HUDEP-2 (cell line): ENCODE measurements around the gene HMOX2.

ENCODE experiments used
- DNase-seq, 76 experiments: peaks; one replicate each; lab custom pipeline; 2025; ENCODE audit not compliant: unreplicated experiment in 76 of 76; lab: John Stamatoyannopoulos, UW

HMOX2 gene

DNA sequence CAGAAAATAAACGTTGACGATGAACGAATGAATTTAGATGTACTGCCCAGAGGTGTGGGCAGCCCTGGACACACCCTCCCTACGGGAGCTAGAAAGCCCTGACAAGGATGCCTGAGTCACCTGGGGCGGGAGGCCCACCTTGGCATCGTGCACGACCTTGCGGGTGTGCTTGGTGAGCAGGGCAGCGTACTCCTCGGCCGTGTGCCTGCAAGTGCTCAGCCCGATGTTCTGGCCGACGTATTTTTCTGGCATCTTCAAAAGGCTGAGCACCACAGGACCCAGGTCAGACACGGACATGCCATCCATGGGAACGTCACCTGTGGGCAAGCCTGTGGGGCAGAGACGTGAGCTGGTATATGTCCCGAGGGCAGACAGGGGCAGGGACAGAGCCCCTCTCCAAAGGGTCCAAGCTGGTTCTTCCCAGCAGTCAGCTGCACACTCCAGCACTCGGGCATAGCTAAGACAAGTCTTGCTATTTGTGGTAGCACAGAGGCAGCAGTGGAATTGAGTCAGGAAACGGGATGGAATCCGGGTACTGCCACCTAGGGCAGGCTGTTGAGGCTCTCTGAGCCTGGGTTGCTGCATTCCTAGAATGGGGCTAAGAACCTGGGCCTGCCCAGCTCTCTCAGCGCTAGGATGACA is 12.6 kb upstream of the HMOX2 start:
- no peak for DNase-seq

DNA sequence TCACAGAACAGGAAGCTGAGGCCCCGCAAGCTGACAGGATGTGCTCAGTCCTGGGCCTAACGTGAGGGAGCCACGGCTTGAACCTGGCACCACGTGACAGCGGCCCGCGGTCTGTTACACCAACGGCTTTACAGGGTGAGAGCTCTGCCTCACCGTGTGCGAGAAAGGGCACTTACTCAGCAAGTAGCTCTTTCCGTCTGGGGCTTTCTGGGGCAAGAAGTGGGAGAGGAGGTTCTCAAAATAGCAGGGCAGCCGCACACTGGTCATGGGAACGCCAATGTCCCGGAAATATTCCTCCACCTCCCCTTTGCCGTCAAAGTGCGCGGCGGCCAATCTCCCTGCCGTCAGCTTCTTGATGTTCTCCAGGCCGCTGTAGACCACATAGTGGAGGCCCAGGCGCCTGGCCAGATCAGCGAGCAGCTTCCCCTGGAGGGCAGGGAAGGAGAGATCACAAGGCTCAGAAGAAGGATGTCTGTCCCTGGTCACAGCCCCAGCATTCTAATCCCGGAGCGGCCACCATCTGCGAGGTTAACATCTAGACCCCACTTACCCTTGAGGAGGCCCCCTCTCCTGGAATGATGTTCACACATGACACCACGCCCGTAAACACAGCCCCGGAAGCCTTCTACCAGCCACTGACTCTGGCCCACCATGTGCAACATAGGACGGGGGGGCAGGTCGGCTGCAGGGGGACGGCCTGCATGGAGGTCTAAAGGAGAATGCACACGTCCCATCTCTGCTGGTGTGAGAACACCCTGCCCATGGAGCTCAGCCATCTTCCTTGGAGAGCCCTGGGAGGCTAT is 10.0 kb upstream of the HMOX2 start:
- DNase-seq = no peak

DNA sequence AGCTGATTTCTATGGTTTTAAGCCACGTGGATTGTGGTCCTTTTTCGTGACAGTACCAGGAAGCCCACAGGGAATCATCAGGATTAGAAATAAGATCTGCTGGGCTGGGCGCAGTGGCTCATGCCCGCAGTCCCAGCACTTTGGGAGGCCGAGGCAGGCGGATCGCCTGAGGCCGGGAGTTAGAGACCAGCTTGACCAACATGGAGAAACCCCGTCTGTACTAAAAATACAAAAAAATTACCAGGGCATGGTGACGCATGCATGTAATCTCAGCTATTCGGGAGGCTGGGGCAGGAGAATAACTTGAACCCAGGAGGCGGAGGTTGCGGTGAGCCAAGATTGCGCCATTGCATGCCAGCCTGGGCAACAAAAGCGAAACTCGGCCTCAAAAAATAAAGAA is 8.3 kb upstream of the HMOX2 start:
- DNase-seq = no peak

DNA sequence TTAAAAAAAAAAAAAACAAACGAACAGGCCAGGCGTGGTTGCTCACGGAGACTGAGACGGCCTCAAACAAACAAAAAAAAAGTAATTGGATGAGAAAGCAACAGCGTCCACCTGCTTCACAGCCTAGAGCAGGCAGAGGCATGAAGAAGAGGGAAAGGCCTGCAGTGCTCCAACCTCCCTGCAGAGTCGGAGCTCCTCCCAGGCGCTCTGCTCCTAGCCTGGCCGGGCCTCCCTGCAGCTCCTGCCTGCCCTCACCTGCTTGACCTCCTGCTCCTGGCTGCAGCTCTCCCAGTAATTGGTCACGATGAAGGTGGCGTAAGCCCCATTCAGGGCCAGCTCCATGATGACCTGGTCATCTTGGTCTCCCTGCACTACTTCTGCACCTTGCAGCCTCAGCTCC is 7.2 kb upstream of the HMOX2 start:
- DNase-seq = no peak

DNA sequence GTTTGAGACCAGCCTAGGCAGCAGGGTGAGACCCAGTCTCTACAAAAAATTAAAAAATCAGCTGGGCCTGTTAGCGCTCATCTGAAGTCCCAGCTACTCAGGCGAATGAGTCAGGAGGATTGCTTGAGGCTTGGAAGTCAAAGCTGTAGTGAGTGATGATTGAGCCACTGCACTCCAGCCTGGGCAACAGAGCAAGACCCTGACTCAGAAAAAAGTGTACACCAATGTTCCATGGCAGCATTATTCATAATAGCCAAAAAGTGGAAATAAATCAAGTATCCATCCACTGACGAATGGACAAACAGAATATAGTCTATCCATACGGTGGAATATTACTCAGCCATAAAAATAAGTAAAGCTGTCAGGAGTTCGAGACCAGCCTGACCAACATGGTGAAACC is 4.3 kb upstream of the HMOX2 start:
- no peak for DNase-seq

DNA sequence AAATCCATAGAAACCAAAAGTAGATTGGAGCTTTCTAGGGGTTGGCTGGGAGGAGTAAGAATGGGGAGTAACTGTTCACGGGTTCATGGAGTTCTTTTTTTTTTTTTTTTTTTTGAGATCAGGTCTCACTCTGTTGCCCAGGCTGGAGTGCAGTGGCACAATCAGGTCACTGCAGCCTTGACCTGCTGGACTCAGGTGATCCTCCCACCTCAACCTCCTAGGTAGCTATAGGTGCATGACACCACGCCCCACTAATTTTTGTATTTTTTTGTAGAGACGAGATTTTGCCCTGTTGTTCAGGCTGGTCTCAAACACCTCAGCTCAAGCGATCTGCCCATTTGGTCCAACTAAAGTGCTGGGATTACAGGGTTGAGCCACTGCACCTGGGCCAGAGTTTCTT is 3.3 kb upstream of the HMOX2 start:
- no peak for DNase-seq

DNA sequence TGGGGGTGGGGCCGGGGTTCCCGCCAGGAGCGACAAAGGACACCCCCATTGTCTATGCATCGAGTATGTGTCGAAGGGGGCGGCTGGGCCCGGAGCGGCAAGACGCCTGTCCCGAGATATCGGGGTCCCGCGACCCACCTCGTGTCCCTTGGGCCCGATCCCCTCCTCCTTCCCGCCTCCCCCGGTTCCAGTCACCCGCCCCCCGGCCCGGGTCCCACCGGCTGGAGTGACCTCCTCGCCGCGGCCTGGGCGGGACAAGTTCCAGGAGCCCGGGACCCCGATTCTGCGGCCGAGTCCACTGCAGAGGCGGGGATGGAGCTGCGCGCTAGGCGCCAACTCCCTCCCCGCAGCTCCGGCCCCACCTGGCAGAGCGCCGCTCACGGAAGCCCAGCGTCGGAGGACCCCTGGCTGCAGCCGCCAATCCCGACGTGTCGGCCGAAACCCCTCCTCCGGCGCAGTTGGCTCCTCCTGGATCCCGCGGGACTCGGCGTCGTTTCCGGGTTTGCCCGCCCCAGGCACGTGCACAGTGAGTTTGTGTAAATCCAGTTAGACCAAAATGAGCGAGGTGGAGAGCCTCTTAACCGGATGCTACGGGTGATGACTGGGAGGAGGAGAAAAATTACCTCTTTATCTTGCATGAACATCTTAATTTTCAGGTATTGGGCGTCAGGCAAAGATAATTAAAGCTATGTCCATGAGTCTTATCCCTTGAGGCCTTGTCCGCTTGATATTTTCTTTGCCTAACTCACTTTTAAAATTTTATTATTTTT is 1.8 kb upstream of the HMOX2 start, which contains the start of gene NMRAL1:
NMRAL1 (minus strand) TSS at position 434 of the 770 bp plus-strand sequence. CDS start 493 bp downstream, outside the sequence.
- DNase-seq = peak; percentile 21 to 94 (median 88)

DNA sequence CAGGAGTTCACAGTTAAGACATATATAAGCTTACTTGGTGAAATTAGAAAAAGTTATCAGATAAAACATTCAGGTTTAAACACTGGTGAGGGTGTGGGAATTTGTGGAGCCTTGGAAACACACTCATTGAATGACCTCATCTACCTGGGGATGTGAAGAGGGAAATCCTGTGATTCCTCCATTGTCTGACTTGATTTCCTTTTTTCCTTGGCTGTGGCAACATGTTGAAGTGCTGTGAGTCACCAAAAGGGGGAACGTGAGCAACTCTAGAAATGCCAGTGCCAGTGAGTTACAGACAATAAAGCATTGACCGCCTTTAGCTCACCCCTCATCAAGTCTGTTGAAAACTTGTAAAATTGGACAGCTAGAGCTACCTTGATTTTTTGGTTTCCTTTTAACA is 1.8 kb downstream of the HMOX2 start:
- DNase-seq = peak in 4 of 76 experiments; percentile 3 to 17 (median 9)

DNA sequence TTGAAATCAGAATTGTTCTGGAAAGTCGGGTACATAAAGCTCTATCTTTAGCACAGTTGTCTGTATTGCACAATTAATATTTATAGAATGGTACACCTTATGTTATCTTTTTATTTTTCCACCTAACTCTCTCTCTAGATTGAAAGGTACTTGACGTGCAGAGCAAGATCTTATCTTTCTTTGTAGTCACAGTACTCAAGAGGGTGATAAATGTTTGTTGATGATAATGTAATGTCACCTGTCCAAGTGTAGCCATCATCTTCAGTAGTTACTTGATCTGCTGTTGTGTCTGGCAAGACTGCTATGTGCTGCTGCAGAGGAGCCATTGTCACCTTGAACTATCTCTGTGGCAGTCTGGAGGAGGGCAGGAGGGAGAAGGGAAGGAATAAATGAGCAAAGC is 5.3 kb downstream of the HMOX2 start:
- no peak for DNase-seq

DNA sequence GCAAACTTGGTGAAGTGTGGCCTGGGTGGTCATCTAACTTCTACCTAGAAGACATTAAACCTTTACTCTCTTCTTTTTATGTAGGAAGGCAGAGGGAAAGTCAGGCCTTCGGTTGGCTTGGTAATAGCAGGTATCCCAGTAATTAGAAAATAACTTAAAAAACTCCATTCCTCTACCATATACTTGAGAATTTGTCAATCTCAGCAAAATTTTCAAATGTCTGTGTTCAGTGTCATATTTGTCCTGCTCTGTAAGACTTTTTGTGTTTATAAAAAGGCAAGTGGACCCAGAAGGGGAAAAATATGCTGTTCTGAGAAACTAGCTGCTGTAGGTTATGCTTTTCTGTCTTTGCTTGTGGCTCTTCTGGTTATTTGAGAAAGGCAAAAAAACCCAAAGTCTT is 5.8 kb downstream of the HMOX2 start:
- no peak for DNase-seq

DNA sequence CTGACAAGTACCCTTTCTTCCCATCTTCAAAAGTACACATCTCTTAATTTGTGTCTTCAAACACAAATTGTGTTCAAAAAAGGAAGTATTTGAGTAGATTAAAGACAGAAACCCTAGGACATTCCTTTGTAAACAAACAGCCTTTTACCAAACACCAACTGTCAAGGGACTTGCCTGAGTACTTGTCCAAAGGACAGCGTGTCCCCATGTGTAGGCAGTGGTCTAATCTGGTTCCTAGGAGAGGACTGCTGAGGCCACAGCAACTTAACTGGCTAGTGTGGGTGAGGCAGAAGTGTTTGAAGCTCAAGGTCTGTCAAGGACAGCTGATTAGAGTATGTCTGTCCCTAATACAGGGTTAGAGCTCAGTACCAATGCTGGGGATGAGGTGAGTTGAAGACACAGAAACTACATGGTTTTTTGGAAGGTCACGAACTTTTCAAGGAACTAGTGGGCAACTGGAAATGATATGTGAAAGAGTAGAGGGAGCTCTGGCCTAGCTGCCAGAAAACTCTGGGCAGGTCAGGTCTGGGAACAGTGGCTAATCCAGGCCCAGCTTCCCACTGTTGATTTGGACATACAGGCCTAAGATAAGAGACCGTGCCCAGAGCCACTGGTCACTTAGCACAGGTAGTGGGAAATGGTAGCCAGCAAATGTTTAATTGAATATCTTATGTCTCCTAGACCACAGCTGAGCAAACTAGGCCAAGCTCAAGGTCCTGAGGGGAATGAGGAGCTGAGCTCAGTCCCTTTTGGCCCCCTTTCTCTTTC is 10.1 kb downstream of the HMOX2 start:
- DNase-seq = peak in 2 of 76 experiments; percentile 5 to 26

DNA sequence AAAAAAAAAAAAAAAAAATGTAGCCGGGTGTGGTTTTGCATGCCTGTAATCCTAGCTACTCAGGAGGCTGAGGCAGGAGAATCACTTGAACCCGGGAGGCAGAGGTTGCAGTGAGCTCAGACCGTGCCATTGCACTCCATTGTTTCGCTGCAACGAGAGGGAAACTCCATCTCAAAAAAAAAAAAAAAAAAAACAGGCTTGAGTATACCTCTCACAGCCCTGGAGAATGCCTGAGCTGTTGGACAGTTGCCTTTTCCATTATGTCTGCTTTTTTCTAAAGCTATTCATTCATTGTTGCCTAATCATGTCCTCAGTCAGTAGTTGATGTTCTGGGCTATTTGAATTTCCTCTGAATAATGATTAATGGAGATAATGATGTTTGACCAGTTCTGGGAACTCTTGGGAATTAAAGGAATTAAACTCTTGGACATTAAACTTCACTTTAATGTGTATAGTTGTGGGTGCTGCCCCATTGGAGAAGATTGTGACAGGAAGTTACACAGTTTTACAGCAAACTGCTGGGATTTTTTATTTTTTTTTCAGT is 11.8 kb downstream of the HMOX2 start:
- DNase-seq = no peak

DNA sequence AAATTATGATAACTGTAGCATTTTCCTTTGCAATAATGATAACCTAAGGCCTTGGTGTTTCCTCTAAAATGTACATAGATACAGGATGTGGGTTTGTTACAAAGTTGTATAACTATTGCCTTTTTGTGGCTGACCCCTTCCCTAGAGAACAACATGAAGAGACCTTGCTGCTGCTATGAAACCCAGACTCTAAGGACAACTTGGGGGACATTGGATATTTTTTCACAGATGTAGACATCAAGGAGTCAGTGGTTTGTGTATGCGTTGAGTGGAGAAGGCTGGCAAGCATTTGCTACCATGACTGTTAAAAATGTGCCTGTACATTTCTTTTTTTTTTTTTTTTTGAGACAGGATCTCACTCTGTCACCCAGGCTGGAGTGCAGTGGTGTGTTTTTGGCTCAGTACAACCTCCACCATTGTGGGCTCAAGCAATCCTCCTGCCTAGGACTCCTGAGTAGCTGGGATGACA is 12.3 kb downstream of the HMOX2 start:
- no peak for DNase-seq

DNA sequence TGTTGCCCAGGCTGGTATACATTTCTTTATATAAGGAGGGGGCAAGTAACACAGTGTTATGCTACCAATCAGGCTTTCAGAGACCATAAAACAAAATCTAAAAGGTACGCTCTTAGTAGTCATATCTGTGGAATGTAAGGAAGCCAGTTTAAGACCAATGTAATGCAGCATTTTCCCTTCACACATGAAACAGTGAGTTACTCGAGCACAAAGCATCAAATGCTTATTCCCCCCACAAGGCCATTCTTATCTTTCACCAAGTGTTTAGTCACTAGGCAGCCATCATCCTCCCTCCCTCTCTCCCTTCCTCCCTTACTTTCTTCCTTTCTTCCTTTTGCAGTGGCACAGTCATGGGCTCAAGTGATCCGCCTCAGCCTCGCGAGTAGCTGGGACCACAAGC is 12.8 kb downstream of the HMOX2 start:
- no peak for DNase-seq

DNA sequence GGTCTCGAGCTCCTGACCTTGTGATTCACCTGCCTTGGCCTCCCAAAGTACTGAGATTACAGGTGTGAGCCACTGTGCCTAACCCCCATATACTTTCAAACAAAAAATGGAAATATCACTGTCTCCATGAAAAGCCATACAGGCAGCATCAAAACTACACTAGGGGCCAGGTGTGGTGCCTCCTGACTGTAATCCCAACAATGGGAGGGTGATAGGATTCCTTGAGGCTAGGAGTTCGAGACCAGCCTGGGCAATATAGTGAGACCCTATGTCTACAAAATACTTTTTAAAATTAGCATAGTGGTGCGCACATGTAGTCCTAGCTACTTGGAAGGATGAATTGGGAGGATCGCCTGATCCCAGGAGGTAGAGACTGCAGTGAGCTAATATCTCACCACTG is 15.7 kb downstream of the HMOX2 start:
- DNase-seq = no peak

DNA sequence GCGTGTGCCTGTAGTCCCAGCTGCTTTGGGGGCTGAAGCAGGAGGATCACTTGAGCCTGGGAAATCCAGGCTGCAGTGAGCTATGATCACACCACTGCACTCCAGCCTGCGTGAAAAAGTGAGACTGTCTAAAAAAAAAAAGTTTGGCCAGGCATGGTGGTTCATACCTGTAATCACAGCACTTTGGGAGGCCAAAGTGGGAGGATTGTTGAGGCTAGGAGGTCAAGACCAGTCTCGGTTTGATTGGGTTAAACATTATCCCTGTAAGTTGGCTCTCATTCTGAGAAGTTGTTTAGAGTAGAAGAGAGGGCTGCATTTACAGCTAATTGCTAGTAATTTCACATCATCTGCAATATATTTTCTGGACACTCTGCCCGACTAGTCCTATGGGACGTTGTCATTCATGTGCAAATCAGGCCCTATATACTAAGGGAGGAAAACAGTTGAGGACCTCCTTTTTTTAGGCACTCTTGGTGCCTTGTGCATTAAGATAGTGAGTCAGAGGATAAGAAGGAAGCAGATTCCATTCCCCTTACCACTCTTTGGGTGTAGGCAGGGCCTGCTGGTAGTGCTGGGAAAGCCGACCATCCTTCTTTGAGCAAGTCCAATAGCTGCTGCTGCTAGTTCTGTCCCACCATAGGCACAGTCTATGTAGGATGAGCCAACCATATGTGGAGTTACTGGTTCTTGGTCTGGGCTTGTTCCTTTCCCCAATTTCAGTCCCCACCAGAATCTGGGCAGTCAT is 18.7 kb downstream of the HMOX2 start:
- DNase-seq = no peak

DNA sequence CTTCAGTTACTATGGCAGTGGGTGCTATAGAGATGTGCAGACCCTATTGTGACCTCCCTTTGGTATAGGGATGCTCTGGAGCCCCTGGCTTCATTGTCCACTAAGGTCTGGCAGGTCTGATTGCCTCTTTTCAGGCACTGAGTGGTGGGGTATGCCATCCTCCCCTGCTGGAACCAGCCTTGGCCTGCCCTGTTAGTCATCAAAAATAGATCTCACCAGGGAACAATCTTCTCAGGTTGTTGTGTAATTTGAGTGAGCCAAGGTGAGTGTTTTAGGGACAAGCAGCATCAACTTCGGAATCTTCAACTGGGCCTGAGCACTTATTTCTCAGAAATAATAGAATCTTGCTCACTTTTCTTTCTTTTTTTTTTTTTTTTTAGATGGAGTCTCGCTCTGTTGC is 19.6 kb downstream of the HMOX2 start:
- DNase-seq = no peak

DNA sequence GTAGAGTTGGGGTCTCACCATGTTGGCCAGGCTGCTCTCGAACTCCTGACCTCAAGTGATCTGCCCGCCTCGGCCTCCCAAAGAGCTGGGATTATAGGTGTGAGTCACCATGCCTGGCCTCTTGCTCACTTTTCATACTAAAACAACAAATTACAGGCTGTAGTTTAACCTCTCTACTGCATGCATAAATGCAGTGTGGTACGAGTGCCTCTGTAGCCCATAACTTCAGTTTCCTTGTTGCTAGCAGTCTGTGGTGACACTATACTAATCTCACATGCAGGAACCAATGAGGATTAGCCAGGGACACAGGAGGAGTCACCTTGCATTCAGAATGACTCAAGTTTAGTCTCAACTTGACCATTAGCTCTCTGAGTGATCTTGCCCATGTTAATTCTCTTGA is 20.1 kb downstream of the HMOX2 start:
- no peak for DNase-seq

DNA sequence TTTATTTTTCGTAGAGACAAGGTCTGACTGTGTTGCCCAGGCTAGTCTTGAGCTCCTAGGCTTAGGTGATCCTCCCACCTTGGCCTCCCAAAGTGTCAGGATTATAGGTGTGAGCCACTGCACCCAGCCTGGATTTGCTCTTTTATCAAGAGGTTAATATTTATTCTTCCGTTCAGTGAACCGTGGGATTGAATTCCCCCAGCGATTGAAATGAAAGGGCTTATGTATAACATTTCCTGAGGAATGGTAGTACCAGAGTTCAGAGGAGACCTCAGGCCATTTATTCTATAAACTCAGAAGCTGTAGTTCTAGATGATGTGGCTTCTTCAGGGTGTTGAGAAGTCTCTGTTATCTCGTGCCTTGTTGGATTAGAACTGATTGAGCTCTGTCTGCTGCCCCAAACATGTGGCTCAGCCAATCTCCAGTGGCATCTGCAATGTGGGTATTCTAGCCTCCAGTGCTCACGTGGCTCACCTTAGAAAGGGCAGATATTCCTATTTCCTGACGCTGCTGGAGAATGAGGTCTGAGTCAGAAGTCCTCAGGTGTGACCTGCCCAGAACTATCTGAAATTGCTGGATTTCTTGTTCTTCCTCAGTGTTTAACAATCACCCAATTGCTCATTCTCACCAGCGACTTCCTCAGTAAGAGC is 22.5 kb downstream of the HMOX2 start:
- DNase-seq = peak in 1 of 76 experiments; percentile 10
